ENCODE results near the gene DIP2A.

DNA sequence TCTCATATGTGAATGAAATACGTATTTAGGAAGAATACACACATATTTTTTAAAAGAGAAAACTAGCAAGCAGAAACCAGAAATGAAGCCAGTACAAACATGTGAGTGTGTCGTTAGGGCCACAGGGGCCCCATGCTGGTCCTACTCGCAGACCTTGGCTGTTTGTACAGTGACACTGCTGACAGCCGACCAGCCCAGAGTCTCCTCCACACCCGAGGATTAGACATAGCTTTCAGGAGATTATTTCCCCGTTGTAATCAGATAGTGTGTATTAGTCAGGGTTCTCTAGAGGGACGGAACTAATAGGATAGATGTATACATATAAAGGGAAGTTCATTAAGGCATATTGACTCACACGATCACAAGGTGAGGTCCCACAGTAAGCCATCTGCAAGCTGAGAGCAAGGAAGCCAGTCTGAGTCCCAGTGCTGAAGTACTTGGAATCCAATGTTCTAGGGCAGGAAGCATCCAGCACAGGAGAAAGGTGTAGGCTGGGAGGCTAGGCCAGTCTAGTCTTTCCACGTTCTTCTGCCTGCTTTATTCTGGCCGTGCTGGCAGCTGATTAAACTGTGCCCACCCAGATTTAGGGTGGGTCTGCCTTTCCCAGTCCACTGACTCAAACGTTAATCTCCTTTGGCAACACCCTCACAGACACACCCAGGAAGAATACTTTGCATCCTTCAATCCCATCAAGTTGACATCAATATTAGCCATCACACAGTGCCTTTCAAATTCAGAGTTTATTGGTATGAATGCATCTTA lies 51.2 kb downstream of the DIP2A start:
- TF ChIP-seq, protein P1, sequence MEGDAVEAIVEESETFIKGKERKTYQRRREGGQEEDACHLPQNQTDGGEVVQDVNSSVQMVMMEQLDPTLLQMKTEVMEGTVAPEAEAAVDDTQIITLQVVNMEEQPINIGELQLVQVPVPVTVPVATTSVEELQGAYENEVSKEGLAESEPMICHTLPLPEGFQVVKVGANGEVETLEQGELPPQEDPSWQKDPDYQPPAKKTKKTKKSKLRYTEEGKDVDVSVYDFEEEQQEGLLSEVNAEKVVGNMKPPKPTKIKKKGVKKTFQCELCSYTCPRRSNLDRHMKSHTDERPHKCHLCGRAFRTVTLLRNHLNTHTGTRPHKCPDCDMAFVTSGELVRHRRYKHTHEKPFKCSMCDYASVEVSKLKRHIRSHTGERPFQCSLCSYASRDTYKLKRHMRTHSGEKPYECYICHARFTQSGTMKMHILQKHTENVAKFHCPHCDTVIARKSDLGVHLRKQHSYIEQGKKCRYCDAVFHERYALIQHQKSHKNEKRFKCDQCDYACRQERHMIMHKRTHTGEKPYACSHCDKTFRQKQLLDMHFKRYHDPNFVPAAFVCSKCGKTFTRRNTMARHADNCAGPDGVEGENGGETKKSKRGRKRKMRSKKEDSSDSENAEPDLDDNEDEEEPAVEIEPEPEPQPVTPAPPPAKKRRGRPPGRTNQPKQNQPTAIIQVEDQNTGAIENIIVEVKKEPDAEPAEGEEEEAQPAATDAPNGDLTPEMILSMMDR (IDR thresholded peaks at IDR 0.05), result no peak
- TF ChIP-seq POLR2A (IDR thresholded peaks at IDR 0.05), result no peak
